HEK293T (cell line): ENCODE results near the gene POU2F3.

Experiments
- CTCF ChIA-PET: fragments of 350-600 bp; formaldehyde crosslinking; extraction: SDS; loops from one replicate; lab custom pipeline; 2021; ENCODE audit warnings: antibody characterized with exemption, inconsistent platforms; lab: Yijun Ruan, JAX
- POLR2A ChIA-PET: fragments of 350-600 bp; formaldehyde crosslinking; extraction: SDS; loops from one replicate; lab custom pipeline; 2020; ENCODE audit warnings: antibody characterized with exemption, inconsistent platforms; lab: Yijun Ruan, JAX
- DNase-seq: peaks from one replicate; pipeline ENCODE4 v3.0.0; 2012; ENCODE audit warnings: mixed read lengths; ENCODE audit errors: extremely low spot score
- ARNT ChIP-seq: fragments of 450-650 bp; IDR thresholded peaks from 2 replicates; pipeline ENCODE4 v1.6.1; 2017; ENCODE audit warnings: mild to moderate bottlenecking
- BHLHE40 ChIP-seq: fragments of 450-650 bp; IDR thresholded peaks from 2 replicates; pipeline ENCODE4 v1.6.1; 2016; ENCODE audit warnings: mild to moderate bottlenecking, moderate library complexity, borderline replicate concordance
- CTBP1 ChIP-seq: fragments of 450-650 bp; IDR thresholded peaks from 2 replicates; pipeline ENCODE4 v1.6.1; 2016; ENCODE audit warnings: borderline replicate concordance
- ELF4 ChIP-seq: fragments of 450-650 bp; IDR thresholded peaks from 2 replicates; pipeline ENCODE4 v1.6.1; 2017; ENCODE audit warnings: antibody characterized with exemption
- FOXA1 ChIP-seq: fragments of 450-650 bp; IDR thresholded peaks from 2 replicates; pipeline ENCODE4 v1.6.1; 2016; ENCODE audit warnings: mild to moderate bottlenecking
- FOXK2 ChIP-seq: fragments of 450-650 bp; IDR thresholded peaks from 2 replicates; pipeline ENCODE4 v1.6.1; 2016; ENCODE audit warnings: mild to moderate bottlenecking
- FOXM1 ChIP-seq: fragments of 450-650 bp; IDR thresholded peaks from 2 replicates; pipeline ENCODE4 v1.6.1; 2017; ENCODE audit warnings: mild to moderate bottlenecking, borderline replicate concordance
- HDGF ChIP-seq: fragments of 450-650 bp; IDR thresholded peaks from 2 replicates; pipeline ENCODE4 v1.6.1; 2017; ENCODE audit warnings: antibody characterized with exemption, borderline replicate concordance
- L3MBTL2 ChIP-seq: fragments of 450-650 bp; conservative IDR thresholded peaks from 2 replicates; pipeline ENCODE4 v1.6.1; 2016; ENCODE audit warnings: mild to moderate bottlenecking
- LEF1 ChIP-seq: fragments of 450-650 bp; IDR thresholded peaks from 2 replicates; pipeline ENCODE4 v1.6.1; 2017; ENCODE audit warnings: mild to moderate bottlenecking, borderline replicate concordance
- NFRKB ChIP-seq: fragments of 450-650 bp; IDR thresholded peaks from 2 replicates; pipeline ENCODE4 v1.6.1; 2016; ENCODE audit warnings: mild to moderate bottlenecking, moderate library complexity
- PKNOX1 ChIP-seq: fragments of 450-650 bp; IDR thresholded peaks from 2 replicates; pipeline ENCODE4 v1.6.1; 2016
- SP1 ChIP-seq: fragments of 450-650 bp; IDR thresholded peaks from 2 replicates; pipeline ENCODE4 v1.6.1; 2017
- SUZ12 ChIP-seq: fragments of 450-650 bp; IDR thresholded peaks from 2 replicates; pipeline ENCODE4 v1.6.1; 2016; ENCODE audit warnings: mild to moderate bottlenecking
- TARDBP ChIP-seq: fragments of 450-650 bp; IDR thresholded peaks from 2 replicates; pipeline ENCODE4 v1.6.1; 2016
- ZNF384 ChIP-seq: fragments of 450-650 bp; IDR thresholded peaks from 2 replicates; pipeline ENCODE4 v1.6.1; 2016

POU2F3 gene

GRCh38 chr11:120260616-120261015 lies 20.7 kb downstream of the POU2F3 start:
- no peak for DNase-seq
- CTCF ChIA-PET: interaction anchor here (0.6 kb wide), 1 partner anchor 481 kb away, joined by 3 read pairs; no protein-coding TSS in a partner anchor
- TF ChIP-seq BHLHE40 (no peak), SP1 (no peak), PKNOX1 (no peak), HDGF (no peak), ELF4 (no peak), FOXA1 (no peak), LEF1 (no peak), CTBP1 (no peak), FOXM1 (no peak), SUZ12 (no peak), TARDBP (no peak), L3MBTL2 (no peak), FOXK2 (no peak), ARNT (no peak), ZNF384 (no peak), NFRKB (no peak)
- POLR2A ChIA-PET: no interaction called here

- POLR2A ChIA-PET: no interaction called here
- CTCF ChIA-PET: no interaction called here
- TF ChIP-seq ZNF384 (no peak), PKNOX1 (no peak), L3MBTL2 (no peak), FOXA1 (no peak), LEF1 (no peak), NFRKB (no peak)
- no peak for DNase-seq
Measured at GRCh38 chr11:120261321-120261720, 21.4 kb downstream of the POU2F3 start.

GRCh38 chr11:120261931-120262330 lies 22.0 kb downstream of the POU2F3 start:
- CTCF ChIA-PET: no interaction called here
- TF ChIP-seq BHLHE40 (no peak), SUZ12 (no peak), PKNOX1 (no peak), FOXM1 (no peak), TARDBP (no peak), ARNT (no peak), CTBP1 (no peak), LEF1 (no peak), NFRKB (no peak), FOXK2 (no peak), SP1 (no peak), L3MBTL2 (no peak), ELF4 (no peak), ZNF384 (no peak), HDGF (no peak), FOXA1 (no peak)
- no peak for DNase-seq
- POLR2A ChIA-PET: no interaction called here

GRCh38 chr11:120267319-120267718 lies 27.4 kb downstream of the POU2F3 start:
- TF ChIP-seq HDGF (no peak), FOXK2 (no peak), CTBP1 (no peak), FOXA1 (no peak), FOXM1 (no peak), L3MBTL2 (no peak), ARNT (no peak), ZNF384 (no peak), BHLHE40 (no peak), LEF1 (no peak), SUZ12 (no peak), PKNOX1 (no peak), ELF4 (no peak), TARDBP (no peak), NFRKB (no peak), SP1 (no peak)
- ChIA-PET POLR2A (no interaction called here), CTCF (no interaction called here)
- DNase-seq: no peak

- no peak for DNase-seq
- ChIA-PET CTCF (interaction anchor here (0.7 kb wide), 1 partner anchor 32 kb away, joined by 3 read pairs; no protein-coding TSS in a partner anchor), POLR2A (no interaction called here)
- TF ChIP-seq FOXK2: no peak
- no peak for TF ChIP-seq CTBP1
- no peak for TF ChIP-seq SUZ12
- no peak for TF ChIP-seq ZNF384
- no peak for TF ChIP-seq BHLHE40
- no peak for TF ChIP-seq ELF4
- TF ChIP-seq TARDBP: no peak
- no peak for TF ChIP-seq L3MBTL2
- no peak for TF ChIP-seq PKNOX1
- no peak for TF ChIP-seq FOXA1
- no peak for TF ChIP-seq FOXM1
- TF ChIP-seq NFRKB: no peak
- no peak for TF ChIP-seq HDGF
- no peak for TF ChIP-seq LEF1
- TF ChIP-seq SP1: no peak
Measured at GRCh38 chr11:120268686-120269085, 28.7 kb downstream of the POU2F3 start.
